ENCODE measurements around the gene GRM3. TPM values are rescaled to one million over a fixed set of nuclear protein-coding genes. Genes with fewer than 3 reads are reported as not detected.

Gene GRM3
- total RNA-seq, 1 experiment from 2014 or later: not detected

DNA sequence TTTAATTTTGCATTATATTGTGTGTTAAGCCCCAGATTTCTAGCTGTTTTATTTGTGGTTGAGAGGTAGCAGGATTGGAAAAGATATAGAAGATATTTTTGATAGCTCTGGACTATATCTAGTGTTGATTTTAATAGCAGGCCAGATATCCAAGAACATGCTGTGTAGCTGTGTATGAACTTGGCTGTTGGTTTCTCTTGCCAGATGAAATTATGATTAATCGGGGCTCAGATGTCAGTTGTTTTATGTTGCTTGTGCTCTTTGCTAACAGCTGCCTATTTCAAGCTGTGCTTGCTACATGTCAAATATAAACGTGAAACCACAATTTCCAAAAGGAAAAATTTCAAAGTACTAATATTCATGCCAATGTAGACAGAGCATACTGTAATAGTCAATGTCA, 141.1 kb downstream of the GRM3 start:
- H3K27me3 ChIP-seq (replicated peaks): no peaks in the 10 kb centered on the region
- H3K4me1 ChIP-seq (replicated peaks): no peaks in the 10 kb centered on the region
- no peak overlapping the region for H3K27ac ChIP-seq
- H3K9me3 ChIP-seq (replicated peaks): no peaks in the 10 kb centered on the region
- no peaks in the 10 kb centered on the region for H3K36me3 ChIP-seq
- no peak overlapping the region for H3K4me3 ChIP-seq
- DNase-seq (ENCODE audit: low read depth in 1 of 2, low spot score in 2 of 2): no peak

DNA sequence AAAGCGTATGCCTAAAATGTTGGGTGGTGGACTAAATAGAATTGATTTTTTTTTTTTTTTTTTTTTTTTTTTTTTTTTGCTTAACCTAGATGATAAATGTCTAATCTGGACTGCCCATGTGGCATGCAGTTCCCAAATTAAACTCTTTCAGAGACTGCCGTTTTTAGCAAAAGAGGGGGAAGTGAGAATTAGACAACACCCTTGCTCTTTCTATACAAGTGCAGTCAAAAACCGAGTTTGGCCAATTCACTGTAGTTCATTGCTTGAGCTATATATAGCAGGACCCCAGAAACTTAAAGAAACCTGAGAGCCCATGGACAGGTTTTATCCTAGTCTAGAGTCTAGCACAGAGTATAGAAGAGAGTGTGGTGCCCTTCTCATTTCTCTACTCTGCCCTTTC, 141.9 kb downstream of the GRM3 start:
- no peaks in the 10 kb centered on the region for H3K9me3 ChIP-seq (replicated peaks)
- H3K36me3 ChIP-seq: no peaks in the 10 kb centered on the region
- no peak overlapping the region for H3K27ac ChIP-seq
- H3K4me3 ChIP-seq: no peak overlapping the region
- H3K27me3 ChIP-seq (replicated peaks): no peaks in the 10 kb centered on the region
- no peaks in the 10 kb centered on the region for H3K4me1 ChIP-seq (replicated peaks)
- no peak for DNase-seq (ENCODE audit: low read depth in 1 of 2, low spot score in 2 of 2)

DNA sequence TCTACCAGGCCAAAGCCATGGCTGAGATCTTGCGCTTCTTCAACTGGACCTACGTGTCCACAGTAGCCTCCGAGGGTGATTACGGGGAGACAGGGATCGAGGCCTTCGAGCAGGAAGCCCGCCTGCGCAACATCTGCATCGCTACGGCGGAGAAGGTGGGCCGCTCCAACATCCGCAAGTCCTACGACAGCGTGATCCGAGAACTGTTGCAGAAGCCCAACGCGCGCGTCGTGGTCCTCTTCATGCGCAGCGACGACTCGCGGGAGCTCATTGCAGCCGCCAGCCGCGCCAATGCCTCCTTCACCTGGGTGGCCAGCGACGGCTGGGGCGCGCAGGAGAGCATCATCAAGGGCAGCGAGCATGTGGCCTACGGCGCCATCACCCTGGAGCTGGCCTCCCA, 142.7 kb downstream of the GRM3 start:
- Histone ChIP-seq H3K27ac (no peak overlapping the region), H3K36me3 (no peaks in the 10 kb centered on the region), H3K27me3 (replicated peaks) (no peaks in the 10 kb centered on the region), H3K9me3 (replicated peaks) (no peaks in the 10 kb centered on the region), H3K4me3 (no peak overlapping the region), H3K4me1 (replicated peaks) (no peaks in the 10 kb centered on the region)
- no peak for DNase-seq (ENCODE audit: low read depth in 1 of 2, low spot score in 2 of 2)

DNA sequence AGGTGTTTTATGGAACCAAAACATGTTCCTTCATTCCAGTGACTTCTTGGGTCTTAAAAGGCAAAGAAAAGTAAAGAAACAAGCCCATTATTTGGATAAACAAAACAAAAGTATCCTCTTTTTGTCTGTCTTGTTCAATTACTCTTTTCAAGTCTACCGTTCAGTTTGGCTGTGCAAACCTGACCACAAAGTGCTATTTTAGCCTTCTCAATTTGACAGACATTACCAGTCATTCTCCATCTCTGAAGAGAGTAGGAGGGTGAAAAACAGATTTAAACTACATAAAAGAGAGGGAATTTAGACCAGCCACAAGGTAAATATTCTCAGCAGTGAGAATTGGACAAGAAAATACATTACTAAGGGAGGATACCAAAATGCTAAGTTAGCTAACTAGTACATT, 145.2 kb downstream of the GRM3 start:
- Histone ChIP-seq H3K4me1 (replicated peaks) (no peaks in the 10 kb centered on the region), H3K27me3 (replicated peaks) (no peaks in the 10 kb centered on the region), H3K27ac (no peak overlapping the region), H3K9me3 (replicated peaks) (no peaks in the 10 kb centered on the region), H3K36me3 (no peaks in the 10 kb centered on the region), H3K4me3 (no peak overlapping the region)
- no peak for DNase-seq (ENCODE audit: low read depth in 1 of 2, low spot score in 2 of 2)

DNA sequence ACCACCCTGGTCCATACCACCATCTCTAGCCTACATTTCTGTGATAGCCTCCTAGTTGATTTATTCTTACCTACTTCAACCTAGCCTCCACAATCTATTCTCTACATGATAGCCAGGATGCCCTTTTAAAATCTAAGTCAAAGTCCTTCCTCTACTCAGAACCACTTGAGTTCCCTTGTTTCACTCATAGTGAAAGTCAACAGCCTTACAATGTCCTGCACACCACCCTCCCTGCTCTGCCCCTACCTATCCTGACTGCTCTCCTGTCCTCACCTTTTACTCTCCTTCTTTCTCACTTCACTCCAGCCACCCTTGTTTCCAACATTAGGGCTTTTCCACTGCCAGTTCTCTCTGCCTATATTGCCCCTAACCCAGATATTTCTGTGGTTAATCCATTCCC, 146.7 kb downstream of the GRM3 start:
- no peaks in the 10 kb centered on the region for H3K36me3 ChIP-seq
- H3K4me1 ChIP-seq (replicated peaks): no peaks in the 10 kb centered on the region
- no peak for DNase-seq (ENCODE audit: low read depth in 1 of 2, low spot score in 2 of 2)
- no peak overlapping the region for H3K27ac ChIP-seq
- no peak overlapping the region for H3K4me3 ChIP-seq
- no peaks in the 10 kb centered on the region for H3K9me3 ChIP-seq (replicated peaks)
- no peaks in the 10 kb centered on the region for H3K27me3 ChIP-seq (replicated peaks)

DNA sequence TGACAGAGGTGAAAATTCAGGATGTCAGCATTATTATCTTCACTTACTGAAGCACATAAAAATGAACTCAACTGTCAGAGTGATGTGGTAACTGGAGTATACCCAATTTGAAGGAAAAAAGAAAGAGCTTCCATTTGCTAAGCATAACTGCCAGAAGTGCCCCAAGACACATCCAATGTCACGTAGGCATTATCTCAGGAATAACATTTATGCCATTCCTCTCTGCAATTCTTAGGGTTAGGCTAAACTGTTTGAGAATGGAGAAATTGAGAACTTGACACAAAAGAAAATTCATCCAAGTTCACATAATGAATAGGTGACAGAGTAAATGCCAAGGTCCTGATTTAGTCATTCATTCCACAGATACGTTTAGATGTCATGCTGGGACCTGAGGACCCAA, 148.6 kb downstream of the GRM3 start:
- DNase-seq (ENCODE audit: low read depth in 1 of 2, low spot score in 2 of 2): no peak
- H3K9me3 ChIP-seq (replicated peaks): no peaks in the 10 kb centered on the region
- no peak overlapping the region for H3K27ac ChIP-seq
- H3K4me1 ChIP-seq (replicated peaks): no peaks in the 10 kb centered on the region
- H3K36me3 ChIP-seq: no peaks in the 10 kb centered on the region
- no peaks in the 10 kb centered on the region for H3K27me3 ChIP-seq (replicated peaks)
- no peak overlapping the region for H3K4me3 ChIP-seq

DNA sequence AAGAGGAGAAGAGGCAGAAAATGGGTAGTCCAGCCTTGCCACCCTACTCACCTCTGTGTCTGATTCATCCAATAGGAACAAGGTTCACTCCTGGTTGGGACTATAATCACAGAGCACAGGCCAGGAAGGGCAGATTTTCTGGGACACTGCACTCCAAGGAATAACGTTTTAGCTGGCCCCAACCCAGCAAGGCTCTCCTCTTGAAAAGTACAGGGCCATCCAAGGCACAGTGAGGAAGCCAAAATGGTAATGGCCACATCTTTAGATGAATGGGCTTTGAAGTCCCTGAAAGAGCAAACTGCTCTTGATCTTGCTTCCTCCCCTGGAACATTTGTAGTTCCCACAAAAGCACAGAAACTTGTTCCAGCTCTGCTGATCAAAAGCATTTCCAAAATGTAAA, 149.4 kb downstream of the GRM3 start:
- Histone ChIP-seq H3K36me3 (no peaks in the 10 kb centered on the region), H3K27me3 (replicated peaks) (no peaks in the 10 kb centered on the region), H3K9me3 (replicated peaks) (no peaks in the 10 kb centered on the region), H3K4me3 (no peak overlapping the region), H3K27ac (no peak overlapping the region), H3K4me1 (replicated peaks) (no peaks in the 10 kb centered on the region)
- no peak for DNase-seq (ENCODE audit: low read depth in 1 of 2, low spot score in 2 of 2)

DNA sequence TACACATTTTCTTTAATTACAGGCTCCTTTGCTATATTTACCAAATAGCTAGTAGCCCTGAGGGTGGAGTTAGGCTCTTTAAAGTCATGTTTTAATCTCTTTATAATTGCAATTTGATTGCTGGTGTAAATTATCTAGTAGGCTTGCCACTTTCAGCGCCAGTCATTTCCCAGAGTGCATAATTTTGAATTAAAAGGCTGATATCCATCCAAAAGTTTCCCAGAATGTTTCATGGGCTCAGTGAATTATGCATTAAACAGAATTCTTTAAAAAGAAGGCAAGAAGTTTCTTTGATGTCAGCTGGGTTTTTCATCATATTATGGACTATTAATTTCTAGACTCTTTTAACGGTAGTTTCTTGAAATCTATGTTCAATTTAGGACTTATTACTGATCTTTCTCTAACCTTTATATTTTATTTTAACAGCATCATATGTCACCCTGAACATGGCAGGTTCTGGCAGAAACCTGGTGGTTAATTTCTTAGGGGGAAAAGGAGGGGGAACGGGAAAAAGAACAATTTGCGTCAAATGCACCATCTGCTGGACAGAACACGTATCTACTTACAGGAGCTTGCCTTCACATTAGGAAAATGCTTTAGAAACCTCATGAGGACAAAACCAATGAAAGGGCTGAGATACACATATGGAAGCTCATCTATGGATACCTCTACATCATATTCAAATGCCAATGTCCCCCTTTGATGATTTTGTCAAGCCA, 171.1 kb downstream of the GRM3 start:
- H3K36me3 ChIP-seq: no peaks in the 10 kb centered on the region
- H3K4me1 ChIP-seq (replicated peaks): no peaks in the 10 kb centered on the region
- H3K4me3 ChIP-seq: no peak overlapping the region
- H3K9me3 ChIP-seq (replicated peaks): no peaks in the 10 kb centered on the region
- H3K27me3 ChIP-seq (replicated peaks): no peaks in the 10 kb centered on the region
- H3K27ac ChIP-seq: no peak overlapping the region
- no peak for DNase-seq (ENCODE audit: low read depth in 1 of 2, low spot score in 2 of 2)

DNA sequence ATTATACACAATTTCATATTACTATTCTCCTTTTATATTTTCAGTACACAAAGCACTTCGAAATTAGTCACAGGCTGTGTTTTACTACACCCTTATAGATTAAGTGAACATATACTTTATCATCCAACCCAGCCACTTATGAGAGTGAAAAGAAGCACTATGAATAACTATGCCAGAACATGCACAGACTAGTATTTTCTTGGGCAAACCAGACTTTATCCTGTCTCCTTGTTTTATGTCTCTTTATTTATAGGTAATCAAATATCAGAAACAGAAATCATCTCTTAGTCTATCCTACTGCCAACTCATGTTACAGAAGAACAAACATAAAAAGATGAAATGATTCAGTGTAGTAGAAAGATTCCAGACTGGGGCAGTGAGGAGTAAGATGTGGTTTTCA, 171.8 kb downstream of the GRM3 start:
- no peaks in the 10 kb centered on the region for H3K4me1 ChIP-seq (replicated peaks)
- no peaks in the 10 kb centered on the region for H3K9me3 ChIP-seq (replicated peaks)
- DNase-seq (ENCODE audit: low read depth in 1 of 2, low spot score in 2 of 2): no peak
- H3K4me3 ChIP-seq: no peak overlapping the region
- H3K27ac ChIP-seq: no peak overlapping the region
- H3K27me3 ChIP-seq (replicated peaks): no peaks in the 10 kb centered on the region
- no peaks in the 10 kb centered on the region for H3K36me3 ChIP-seq

DNA sequence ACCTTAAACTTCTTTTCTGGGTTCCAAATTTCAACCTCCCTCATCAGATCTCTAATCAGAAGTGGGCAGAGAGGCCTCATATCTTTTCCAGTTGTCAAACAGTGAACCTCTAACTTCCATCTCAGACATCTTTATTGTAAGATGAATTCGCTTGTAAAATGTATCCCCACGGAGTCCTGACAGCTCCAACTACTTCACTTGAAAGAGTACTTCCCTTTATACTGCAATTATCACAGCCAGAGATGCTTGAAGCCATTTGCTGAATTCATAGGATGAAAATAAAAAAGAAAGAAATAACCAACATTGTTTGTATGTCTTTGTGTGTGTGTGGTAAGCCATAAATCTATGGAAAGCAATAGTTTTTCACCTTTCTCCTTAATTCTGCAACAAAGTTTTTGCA, 175.2 kb downstream of the GRM3 start:
- Histone ChIP-seq H3K4me3 (no peak overlapping the region), H3K27me3 (replicated peaks) (no peaks in the 10 kb centered on the region), H3K36me3 (no peaks in the 10 kb centered on the region), H3K9me3 (replicated peaks) (no peaks in the 10 kb centered on the region), H3K4me1 (replicated peaks) (no peaks in the 10 kb centered on the region), H3K27ac (no peak overlapping the region)
- DNase-seq (ENCODE audit: low read depth in 1 of 2, low spot score in 2 of 2): no peak

DNA sequence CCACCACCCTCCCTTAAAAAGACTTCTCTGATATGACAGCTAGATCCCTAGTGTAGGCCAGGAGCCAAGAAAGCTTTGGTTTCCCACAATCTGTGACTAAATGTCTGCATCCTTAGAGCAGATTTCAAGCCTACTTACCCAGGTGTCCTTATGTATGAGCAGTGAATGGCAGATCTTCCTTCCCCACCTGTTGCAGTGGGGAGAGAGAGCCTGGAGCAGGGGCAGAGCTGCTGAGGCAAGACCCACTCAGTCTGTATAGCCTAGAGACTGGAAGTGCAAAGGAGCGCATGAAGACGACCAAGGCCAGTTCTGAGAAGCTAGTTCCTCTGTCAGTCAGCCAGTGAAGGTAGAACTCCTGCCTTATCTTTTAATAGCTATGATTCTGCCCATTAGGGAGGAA, 180.1 kb downstream of the GRM3 start:
- Histone ChIP-seq H3K27ac (no peak overlapping the region), H3K4me1 (replicated peaks) (no peaks in the 10 kb centered on the region), H3K36me3 (no peaks in the 10 kb centered on the region), H3K4me3 (no peak overlapping the region), H3K27me3 (replicated peaks) (no peaks in the 10 kb centered on the region), H3K9me3 (replicated peaks) (no peaks in the 10 kb centered on the region)
- no peak for DNase-seq (ENCODE audit: low read depth in 1 of 2, low spot score in 2 of 2)

DNA sequence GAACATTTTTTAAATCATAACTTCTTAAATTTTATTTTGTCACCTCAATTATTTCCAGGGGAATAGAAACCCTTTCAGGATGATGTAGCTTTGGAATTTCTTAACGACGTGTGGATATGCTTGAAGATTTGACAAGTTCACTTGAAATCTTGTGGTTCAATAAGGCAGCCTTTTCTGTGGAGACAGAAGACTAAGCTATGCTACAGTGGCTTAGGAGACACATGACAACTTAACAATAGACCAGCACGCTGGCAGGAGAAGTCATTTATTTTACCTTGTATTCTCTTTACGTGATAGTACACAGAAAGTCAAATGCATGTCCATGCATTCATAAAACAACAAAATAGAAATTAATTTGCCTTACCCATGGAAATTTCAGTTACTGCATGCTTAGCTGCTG, 181.6 kb downstream of the GRM3 start:
- no peak overlapping the region for H3K27ac ChIP-seq

DNA sequence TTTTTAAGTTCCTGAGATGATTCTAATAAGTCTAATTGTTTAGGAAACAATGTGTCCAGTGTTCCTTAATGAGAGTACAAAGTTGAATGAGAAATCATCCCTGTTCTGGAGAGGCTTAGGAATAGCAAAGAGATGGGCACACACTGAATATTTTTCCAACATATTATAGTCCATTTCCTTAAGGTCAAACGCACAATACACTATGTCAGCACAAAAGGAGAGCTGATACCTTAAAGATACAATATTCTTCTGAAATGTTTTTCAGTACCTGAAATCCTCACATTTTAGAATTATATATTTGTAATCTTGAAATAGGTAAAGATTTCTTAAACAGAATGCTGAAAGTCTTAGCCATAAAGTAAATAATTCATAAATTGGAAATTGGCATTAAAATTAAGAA, 183.2 kb downstream of the GRM3 start:
- no peaks in the 10 kb centered on the region for H3K4me1 ChIP-seq (replicated peaks)
- no peak for DNase-seq (ENCODE audit: low read depth in 1 of 2, low spot score in 2 of 2)
- H3K27ac ChIP-seq: no peak overlapping the region

More for the DNA sequence above, 181.6 kb downstream of the GRM3 start:
- no peak for DNase-seq (ENCODE audit: low read depth in 1 of 2, low spot score in 2 of 2)
- Histone ChIP-seq H3K27me3 (replicated peaks) (no peaks in the 10 kb centered on the region), H3K4me3 (no peak overlapping the region), H3K4me1 (replicated peaks) (no peaks in the 10 kb centered on the region), H3K36me3 (no peaks in the 10 kb centered on the region), H3K9me3 (replicated peaks) (no peaks in the 10 kb centered on the region)

DNA sequence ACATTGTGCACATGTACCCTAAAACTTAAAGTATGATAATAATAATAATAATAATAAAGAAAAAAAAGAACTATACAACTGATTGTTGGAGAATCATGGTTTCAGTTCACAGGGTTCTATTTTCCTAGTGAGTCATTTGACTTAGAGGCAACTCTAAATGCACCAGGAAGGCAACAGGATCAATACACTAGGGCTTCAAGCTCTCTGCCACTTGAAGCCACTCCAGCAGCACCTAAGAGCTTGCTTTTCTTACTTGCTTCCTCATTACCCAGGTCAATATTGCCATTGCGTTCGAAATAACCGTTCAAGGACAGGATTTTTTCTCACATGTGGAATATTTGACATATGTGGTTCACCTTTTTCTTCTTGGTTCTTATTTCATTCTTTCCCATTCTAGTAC, 189.7 kb downstream of the GRM3 start:
- no peaks in the 10 kb centered on the region for H3K9me3 ChIP-seq (replicated peaks)
- H3K36me3 ChIP-seq: no peaks in the 10 kb centered on the region
- no peak overlapping the region for H3K4me3 ChIP-seq
- H3K27me3 ChIP-seq (replicated peaks): no peaks in the 10 kb centered on the region
- H3K4me1 ChIP-seq (replicated peaks): no peaks in the 10 kb centered on the region
- no peak for DNase-seq (ENCODE audit: low read depth in 1 of 2, low spot score in 2 of 2)
- H3K27ac ChIP-seq: no peak overlapping the region

More for the DNA sequence above, 183.2 kb downstream of the GRM3 start:
- H3K4me3 ChIP-seq: no peak overlapping the region
- H3K9me3 ChIP-seq (replicated peaks): no peaks in the 10 kb centered on the region
- no peaks in the 10 kb centered on the region for H3K36me3 ChIP-seq
- no peaks in the 10 kb centered on the region for H3K27me3 ChIP-seq (replicated peaks)

DNA sequence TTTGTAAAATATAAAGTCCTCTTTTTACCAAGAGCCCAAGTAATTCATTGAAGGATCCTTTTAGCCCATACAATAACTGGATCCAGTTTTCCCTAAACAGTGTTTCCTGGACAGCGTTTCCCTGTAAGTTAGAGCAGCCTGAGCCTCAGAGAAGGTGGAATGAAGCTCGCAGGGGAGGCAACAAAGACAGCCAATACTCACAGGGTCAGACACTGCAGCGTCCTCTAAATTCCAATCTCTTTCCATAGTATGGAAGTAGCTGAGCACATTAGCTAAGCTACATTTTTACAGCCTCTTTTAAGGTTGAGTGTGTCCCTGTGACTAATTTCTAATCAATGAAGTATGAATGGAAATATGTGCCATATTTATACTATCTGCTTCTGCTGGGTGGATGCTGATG, 193.5 kb downstream of the GRM3 start:
- DNase-seq (ENCODE audit: low read depth in 1 of 2, low spot score in 2 of 2): no peak
- Histone ChIP-seq H3K4me1 (replicated peaks) (no peaks in the 10 kb centered on the region), H3K36me3 (no peaks in the 10 kb centered on the region), H3K27ac (no peak overlapping the region), H3K4me3 (no peak overlapping the region), H3K9me3 (replicated peaks) (no peaks in the 10 kb centered on the region), H3K27me3 (replicated peaks) (no peaks in the 10 kb centered on the region)

Measured in SJSA1 (cell line).